HG03103 (cell line): ENCODE results near the gene TSSK2.
"Not testable (repeated sequence)": the region's sequence is repeated elsewhere in the genome, so short reads cannot be mapped to it uniquely, and the experiment has no call there.

Experiments used
- ATAC-seq: cut with Tn5 transposase; IDR thresholded peaks from one replicate; pipeline ENCODE4 v1.9.1; 2021; ENCODE audit warnings: low read depth; ENCODE audit not compliant: unreplicated experiment

Gene TSSK2

DNA sequence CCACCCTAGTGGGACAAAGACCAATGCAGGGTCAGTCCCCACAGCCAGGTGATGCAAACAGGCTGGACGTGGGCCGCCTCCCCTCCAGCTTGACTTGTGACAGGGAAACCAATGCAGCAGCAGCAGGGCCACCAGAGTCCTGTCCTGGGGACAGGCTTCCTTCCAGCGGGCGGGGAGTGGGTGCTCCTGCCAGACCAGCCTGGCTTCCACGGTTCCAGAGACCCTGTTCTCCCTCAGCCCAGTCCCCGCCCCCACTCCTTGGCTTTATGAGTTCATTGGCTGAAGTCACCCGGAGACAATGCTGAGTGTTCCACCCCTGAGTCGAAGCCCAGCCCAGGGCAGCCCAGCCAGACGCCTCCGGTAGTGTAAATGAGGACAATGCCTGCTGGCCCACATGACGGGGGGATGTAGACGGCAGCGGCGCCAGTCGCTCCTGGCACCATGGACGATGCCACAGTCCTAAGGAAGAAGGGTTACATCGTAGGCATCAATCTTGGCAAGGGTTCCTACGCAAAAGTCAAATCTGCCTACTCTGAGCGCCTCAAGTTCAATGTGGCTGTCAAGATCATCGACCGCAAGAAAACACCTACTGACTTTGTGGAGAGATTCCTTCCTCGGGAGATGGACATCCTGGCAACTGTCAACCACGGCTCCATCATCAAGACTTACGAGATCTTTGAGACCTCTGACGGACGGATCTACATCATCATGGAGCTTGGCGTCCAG, at the start of gene TSSK2:
Gene TSSK2 (plus strand): TSS at position 350 of the 726 bp plus-strand sequence. CDS start 92 bp downstream, at position 442.
- ATAC-seq = no peak

DNA sequence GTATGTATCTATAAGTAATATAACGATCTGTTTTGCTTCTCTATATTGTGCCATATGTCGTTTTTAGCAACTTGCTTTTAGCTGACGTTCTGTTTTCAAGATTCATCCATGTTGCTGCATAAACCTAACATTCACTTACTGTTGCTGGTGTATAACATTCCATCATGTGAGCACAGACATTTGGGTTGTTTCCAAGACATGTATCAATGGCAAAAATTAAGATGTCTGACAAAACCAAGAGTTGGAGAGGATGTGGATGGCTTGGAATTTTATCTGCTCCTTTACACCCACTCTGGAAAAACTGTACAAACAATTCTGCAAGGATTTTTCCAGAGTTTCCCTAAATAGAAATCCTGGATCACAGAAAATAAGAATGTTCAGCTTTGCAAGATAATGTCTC, 49.8 kb upstream of the TSSK2 start:
- ATAC-seq = no peak

DNA sequence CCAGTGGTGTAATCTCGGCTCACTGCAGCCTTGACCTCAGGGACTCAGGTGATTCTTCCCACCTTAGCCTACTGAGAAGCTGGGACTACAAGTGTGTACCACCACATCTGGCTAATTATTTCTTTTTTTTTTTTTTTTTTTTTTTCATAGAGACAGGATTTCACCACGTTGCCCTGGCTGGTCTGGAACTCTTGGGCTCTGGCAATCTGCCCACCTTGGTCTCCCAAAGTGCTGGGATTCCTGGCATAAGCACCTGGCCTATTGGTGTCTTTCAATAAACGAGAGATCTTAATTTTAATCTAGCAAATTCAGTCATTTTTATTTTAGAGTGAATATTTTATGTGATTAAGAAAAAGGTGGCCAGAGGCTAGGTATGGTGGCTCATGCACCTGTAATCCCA, 49.0 kb upstream of the TSSK2 start:
- no peak for ATAC-seq

DNA sequence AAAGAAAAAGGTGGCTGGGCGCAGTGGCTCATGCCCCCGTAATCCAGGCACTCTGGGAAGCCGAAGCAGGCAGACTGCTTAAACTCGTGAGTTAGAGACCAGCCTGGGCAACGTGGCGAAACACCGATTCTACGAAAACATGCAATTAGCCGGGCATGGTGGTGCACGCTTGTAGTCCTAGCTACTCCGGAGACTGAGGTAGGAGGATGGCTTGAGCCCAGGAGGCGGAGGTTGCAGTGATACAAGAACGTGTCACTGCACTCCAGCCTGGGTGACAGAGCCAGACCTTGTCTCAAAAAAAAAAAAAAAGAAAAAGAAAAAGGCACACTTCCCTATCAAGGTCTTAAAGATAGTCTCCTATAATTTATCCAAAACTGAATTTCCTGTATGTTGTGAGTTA, 48.3 kb upstream of the TSSK2 start:
- no peak for ATAC-seq

DNA sequence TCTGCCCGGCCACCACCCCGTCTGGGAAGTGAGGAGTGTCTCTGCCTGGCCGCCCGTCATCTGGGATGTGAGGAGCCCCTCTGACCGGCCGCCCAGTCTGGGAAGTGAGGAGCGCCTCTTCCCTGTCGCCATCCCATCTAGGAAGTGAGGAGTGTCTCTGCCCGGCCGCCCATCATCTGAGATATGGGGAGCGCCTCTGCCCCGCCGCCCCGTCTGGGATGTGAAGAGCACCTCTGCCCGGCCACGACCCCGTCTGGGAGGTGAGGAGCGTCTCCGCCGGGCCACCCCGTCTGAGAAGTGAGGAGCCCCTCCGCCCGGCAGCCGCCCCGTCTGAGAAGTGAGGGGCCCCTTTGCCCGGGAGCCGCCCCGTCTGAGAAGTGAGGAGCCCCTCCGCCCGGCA, 47.0 kb upstream of the TSSK2 start:
- ATAC-seq = not testable (repeated sequence)

- ATAC-seq = not testable (repeated sequence)
Observed at GRCh38 chr22:19084586-19084985, 46.5 kb upstream of the TSSK2 start.

- ATAC-seq = no peak
Observed at GRCh38 chr22:19085233-19085718, 45.8 kb upstream of the TSSK2 start.

DNA sequence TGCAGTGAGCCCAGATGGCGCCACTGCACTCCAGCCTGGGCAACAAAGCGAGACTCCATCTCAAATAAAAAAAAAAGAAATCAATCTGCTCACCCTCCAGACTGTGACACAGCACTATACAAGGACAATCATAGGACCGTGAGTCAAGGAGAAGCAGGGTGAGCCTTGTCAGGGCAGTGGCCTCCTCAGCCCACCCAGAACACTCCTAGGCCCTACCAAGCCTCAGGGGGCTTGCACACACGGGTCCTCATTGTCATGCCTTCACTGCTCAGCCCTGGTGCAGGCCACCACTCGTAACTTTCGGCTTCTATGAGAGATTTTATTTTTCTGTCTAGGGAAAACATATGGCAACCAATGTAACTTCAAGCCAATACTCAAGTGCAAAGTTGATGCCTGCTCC, 44.7 kb upstream of the TSSK2 start:
- ATAC-seq = no peak

DNA sequence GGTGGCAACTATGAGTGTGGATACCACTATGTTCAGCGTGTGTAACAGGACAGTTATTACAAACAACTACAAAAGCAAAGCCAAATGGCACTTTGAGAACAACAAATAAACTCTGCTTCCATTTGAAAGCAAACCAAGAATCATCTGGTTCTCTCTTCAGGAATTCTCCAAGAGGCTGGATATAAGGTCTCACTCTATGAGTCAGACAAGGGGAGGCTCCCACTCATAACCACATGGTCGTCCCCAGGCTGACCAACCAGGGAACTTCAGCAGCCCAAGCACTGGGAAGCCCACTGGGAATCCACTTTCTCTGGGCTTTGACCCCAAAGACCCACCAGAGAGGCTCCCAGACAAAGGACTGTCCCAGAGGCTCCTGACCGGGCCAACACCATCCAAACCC, 44.2 kb upstream of the TSSK2 start:
- ATAC-seq = no peak

DNA sequence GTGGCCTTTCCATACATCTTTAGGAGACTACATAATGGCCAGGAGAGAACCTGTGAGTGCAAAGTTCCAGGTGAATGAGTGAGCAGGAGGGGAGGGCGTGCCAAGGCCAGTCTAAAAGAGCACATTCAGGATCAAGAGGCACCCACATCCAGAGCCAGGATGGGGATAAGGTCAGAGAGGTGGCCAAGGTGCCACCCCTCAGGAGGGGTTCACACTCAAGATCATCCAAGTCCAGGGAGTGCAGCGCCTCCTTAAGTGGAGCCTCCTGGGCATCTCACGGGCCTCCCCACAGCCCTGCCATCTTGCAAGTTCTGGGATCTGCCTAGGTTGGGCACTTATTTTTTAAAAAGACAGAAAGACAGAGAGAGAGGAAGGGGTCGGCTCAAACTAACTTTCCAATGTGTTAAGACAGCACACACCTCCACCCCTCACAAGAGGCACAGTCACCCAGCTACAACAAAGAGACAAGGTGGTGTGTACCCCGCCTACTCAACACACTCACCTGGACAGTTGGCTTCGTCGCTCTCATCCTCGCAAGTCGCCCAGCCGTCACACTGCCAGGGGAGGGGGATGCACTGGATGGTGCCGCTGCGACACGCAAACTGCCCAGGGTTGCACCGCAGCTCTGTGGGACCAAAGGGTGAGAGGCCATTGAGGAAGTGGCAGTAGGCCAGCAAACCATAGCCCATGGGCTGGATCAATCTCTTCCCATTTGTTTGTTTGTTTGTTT, 42.1 kb upstream of the TSSK2 start:
- no peak for ATAC-seq

GRCh38 chr22:19090183-19090582, 40.9 kb upstream of the TSSK2 start:
- no peak for ATAC-seq

DNA sequence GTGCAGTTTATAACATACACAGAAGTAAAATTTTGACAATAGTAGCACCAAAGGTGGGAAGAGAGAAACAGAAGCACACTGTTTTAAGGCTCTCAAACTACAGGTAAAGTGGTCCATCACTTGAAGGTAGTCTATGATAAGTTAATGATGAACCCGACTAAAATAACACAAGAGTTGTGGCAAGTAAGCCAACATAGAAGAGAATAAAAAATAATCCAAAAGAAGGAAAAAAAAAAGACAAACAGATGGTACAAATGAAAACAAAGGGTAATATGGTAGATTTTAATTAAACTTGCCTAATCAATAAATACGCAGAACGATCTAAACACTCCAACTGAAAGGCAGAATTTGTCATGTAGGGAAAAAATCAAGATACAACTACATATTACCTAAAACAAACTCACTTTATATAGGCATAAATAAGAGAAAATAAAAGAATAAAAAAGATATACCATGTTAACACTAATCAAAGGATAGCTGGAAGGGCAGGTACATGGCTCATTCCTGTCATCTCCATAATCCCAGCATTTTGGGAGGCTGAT, 40.5 kb upstream of the TSSK2 start:
- ATAC-seq = no peak

DNA sequence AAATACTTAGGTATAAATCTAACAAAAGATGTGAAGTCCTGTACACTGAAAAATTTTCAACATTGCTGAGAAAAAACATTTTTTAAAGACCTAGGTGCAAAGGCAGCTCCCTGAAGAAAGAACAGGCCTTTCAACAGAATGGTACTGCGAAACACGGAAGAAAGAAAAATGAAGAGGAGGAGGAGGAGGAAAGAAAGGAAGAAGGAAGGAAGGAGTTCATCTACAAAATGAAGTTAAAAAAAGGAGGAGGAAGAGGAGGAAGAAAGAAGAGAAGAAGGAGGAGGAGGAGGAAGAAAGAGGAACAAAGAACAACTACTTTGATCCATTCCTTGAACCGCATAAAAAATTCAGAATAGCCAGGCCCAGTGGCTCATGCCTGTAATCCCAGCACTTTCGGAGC, 38.4 kb upstream of the TSSK2 start:
- no peak for ATAC-seq

DNA sequence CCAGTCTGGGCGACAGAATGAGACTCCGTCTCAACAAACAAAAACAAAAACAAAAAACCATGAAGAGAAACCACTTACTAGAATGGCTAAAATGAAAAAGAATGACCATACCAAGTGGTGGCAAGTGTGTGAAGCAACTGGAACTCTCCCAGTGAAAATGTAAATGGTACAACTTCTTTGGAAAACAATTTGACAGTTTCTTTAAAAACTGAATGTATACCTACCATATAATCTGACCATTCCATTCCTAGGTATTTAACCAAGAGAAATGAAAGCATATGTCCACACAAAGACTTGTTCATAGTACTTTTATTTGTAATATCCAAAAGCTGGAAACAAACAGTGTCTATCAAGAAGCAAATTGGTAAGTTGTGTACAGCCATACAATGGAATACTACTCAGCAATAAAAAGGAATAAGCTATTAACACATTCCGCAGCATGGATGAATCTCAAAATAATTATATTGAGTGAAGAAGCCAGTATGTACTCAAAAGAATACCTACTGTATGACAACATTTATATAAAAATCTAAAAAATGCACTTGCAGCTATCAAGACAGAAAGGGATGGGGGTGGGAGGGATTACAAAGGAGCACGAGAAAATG, 36.6 kb upstream of the TSSK2 start:
- no peak for ATAC-seq

DNA sequence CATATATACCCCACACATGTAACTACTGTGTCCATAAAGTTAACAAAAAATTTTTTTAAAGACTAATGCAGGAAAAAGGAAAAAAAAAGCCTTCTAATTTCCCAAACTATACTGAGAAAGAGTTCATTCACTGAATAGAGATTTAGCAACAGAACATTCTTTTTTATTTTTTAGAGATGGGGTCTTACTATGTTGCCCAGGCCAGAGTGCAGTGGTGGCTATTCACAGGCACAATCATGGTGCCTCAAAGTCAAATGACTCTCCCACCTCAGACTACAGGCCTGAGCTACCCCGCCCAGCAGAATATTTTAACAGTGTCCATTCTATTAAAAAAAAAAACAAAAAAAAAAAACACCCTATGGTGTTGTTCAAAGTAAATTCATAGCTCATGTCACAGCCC, 34.6 kb upstream of the TSSK2 start:
- no peak for ATAC-seq

DNA sequence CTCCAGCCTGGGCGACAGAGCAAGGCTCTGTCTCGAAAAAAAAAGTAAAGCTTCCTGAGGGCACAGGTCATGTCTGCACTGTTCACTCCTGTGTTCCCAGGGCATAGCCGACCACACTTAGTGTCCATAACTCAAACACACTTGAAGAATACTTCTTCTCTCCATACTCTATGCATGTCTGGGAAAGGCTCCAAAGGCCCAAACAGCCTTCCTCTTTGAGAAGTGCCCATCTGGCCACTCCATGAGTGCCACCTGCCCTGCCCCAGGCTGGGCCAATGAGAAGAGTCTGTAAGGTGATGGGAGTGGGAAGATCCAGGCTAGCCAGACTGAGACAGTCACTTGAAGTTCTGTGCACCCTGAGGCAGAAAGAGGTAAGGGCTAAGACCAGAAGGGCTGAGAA, 33.6 kb upstream of the TSSK2 start:
- no peak for ATAC-seq

DNA sequence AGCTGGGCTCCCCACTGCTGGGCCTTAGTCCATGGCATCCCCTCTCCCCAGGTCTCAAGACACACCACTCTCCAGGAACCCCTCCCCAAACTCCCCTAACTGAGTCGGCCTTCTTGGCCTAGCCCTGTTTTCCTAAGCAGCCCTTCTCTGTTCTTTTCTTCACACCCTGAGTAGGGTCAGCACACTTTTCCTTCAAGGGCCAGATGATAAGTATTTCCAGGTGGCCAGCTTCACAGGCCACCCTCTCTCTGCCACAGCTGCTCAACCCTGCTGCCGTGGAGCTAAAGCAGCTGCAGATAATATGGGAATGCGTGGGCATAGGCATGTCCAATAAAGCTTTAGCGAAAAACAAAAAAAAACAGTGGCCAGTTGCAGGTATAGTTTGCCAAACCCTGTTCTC, 33.0 kb upstream of the TSSK2 start:
- ATAC-seq = no peak

DNA sequence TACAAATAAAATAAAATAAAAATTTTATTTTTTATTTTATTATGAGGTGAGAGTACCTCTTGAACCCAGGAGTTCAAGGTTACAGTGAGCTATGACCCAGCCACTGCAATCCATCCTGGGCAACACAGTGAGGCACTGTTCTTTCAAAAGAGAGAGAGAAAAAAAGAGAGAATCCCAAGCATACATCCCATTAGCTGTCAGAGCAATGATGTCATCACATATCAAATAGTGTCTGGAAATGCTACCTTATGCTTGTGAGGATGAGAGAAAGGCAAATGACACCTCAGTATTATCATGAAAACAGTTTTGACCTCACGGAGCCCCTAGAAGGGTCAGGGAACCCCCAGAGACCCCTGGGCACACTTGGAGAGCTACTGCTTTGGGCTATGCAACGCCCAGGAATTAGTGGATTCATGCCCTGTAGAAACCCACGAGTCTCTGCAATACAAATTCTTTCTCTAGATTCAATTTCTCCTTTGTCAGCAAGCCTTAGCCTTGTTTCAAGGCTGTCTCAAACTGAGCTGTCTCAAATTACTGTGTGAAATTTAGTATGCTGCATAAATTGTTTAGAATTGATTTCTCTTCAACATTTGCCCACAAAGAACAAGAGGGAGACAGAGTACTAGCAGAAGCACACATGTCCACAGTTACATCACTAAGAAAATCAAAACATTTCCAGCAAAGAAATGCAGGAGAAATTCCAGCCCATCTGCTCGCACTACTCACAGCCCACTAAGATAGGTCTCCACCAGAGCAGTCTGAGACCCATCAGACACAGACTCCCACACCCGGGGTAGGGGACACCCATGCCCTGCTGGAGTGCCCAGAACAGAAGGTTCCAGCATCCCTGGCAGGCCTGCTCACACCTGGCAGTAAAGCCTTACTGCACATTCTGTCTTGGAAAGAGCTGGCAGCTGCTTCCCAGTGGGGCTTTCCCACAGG, 27.0 kb upstream of the TSSK2 start:
- no peak for ATAC-seq

DNA sequence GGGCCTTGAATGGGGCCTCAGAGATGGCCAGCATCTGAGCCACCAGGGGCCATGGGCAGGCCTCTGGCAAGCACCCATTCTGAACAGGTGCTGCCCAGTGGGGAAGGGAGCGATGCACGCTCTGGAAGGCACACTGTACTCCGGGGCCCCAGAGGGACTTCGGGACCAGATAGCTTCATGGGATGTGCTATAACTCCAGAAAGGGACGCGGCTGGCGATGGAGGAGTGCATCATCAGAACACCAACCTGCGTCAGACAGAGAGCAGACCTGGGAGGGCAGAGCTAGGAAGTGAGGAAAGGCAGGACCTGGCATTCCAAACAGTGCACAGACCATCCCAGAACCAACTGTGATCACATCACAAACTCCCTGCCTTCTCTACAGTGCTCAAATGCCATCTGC, 25.7 kb upstream of the TSSK2 start:
- no peak for ATAC-seq
